ENCODE results near the gene SMARCC1.

SMARCC1 gene

DNA sequence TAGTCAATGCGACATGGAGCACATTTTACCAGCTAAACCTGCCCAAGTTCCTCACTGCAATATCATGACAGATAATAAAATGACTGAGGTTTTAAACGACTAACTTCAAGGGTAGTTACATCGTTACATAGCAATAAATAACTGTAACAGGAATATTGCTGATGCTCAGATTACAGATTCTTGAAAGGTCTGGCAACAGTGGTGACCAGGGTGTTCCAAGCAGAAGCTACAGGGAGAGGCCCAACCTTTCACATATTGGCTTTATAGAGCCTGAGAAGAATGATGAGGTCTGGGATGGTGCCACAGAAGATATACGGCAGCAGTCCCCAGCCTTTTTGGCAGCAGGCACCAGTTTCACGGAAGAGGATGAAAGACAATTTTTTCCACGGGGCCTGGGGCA lies 151.9 kb downstream of the SMARCC1 start:
- DNase-seq = no peak

DNA sequence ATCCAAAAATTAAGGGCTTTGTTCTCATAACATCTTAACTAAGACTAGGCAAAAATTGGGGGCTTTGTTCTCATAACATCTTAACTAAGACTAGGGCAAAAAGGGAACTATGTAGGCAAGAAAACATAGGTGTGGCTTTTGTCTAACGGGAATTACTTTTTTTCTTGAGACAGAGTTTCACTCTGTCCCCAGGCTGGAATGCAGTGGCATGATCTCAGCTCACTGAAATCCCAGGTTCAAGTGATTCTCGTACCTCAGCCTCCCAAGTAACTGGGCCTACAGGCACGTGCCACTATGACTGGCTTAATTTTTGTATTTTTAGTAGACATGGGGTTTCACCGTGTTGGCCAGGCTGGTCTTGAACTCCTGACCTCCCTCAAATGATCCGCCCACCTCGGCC lies 153.3 kb downstream of the SMARCC1 start:
- no peak for DNase-seq

DNA sequence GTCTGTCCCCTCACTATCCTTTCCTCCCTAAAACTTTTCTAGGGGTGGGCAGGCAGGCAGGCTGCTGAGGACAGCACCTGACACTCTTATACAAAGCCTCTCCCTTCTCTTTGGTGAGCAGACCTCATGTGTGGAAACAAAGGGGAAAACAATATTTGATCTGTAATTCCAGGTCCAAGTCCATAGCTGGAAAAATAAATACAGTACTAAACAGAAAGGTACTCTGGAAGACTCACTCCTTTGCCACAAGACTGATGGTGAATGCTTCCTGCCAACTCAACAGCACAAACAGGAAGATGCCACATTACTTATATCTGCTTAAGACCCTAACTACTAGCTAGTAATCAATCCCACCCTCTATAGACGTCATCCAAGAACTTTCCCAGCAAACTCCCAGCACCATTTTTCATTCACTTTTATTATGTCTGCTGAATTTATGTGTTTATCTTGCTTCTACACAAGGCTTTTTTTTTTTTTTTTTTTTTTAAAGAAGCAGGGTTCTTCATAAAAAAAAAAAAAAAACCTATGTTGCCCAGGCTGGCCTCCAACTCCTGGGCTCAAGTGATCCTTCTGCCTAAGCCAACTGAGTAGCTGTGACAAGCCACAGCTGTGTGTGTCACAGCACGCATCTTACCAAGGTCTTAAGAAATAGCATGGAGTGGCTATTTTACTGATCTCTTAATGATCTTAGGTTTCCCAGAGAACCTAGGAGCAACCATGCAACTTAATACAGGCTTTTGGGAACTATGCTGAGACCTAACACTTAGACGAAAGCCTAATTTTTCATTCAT lies 158.8 kb downstream of the SMARCC1 start:
- DNase-seq = no peak

DNA sequence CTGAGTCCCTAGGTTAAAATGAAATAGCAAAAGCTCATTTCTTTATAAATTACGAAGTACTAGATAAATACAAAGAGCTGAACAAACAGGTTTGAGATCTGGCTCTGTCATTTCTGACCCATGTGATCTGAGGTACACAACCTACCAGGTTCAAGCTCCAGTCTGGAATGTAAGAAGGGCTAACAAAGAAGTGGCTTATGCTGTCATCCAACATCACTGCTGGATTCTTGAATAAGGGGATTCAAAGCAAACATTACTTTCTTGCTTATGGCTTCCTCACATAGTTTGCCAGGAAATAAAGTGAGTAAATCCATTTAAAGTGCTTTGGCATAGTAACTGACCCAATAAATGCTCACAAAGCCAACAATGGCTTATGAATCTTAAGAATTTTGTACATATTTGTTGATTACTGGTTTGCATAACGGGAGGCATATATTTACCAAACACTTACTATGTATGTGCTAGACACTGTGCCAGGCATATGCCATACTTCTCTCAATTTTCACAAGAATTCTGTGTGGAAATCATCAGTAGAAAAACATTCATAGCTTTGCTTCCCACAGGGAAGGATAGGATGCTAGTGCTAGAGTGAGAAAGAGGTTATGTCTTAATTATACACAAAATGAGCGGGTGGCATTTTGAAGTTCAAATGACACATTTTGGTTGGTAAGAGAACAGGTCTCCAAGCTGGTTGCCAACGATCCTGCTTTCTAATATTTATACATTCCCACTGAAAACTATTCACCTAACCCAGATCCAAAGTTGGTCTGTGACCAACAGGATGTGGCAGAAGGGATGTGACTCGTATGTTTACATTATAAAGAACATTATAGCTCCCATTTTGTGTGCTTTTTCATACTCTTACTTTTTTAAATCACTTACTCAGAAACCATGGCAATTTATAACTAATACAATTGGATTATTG lies 164.3 kb downstream of the SMARCC1 start:
- no peak for DNase-seq

DNA sequence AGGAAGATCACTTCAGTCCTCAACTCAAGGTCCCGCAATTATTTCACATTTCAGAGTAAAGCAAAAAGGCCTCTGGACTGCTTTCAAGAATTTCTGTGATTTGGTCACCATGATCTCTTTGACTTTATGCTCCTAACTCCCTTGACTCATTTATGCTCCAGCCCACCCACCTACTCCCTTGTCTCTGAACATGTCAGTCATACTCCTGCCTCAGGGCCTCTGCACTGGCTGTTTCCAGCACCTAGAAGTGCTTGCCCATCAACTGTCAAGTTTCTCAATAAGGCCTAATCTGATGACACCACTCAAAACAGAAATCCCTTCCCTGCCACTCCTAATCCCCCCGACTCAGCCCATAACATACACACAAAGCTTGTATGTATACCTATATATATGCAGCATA lies 166.9 kb downstream of the SMARCC1 start:
- no peak for DNase-seq

DNA sequence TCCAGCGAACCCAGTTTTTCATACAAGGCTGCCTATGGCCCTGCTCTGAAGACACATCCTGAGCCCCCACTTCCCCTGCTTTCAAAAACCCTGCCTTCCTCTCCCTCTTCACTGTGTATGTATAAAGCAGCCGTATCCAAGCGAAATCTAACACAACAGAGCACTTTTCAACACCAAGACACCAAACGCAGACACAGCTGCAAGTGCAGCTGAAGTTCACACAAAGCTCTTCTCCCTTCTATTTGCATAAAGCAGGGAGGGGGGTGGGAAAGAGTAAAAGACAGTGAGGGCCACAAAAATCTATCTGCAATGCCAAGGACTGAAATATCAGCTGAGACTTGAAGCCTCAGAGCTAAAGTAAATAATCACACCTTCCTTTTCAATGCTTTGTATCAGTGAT lies 168.0 kb downstream of the SMARCC1 start:
- DNase-seq = no peak

DNA sequence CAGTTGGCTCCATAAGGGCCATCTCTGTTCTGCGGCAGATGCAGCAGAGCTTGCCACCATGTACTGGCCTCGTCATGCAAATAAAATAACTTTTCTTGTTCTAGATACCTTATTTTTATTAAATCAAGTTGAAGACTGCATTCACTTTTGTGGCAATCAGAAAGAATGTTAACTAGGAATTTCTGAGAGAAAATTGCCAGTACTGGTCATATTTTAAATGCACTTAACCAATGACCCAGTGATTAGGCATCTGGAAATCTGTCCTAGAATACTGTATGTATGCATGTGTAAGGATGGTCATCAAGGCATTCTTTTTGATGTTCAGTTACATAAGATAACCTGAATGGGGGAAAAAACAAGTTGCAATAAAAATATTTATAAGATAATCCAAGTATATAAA lies 168.8 kb downstream of the SMARCC1 start:
- DNase-seq = no peak

DNA sequence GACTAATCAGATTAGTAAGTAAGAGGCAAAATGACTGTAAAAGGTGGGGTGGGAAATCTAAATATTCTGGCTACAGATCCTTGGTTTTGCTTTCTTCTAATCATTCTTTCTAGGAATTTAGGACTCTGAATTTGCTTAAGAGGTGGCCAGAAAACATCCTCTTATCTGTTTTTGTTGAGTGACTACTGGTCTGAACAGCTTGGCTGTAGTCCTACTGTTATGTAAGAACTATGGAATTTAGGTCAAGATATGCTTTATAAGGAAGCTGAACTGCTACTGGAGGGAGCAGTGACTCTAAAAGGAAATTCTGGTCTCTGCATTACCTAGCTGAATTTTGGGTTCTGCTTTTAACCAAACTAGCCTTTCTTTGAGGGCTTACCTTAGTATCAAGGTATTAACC lies 169.5 kb downstream of the SMARCC1 start:
- peak; percentile 19 for DNase-seq

DNA sequence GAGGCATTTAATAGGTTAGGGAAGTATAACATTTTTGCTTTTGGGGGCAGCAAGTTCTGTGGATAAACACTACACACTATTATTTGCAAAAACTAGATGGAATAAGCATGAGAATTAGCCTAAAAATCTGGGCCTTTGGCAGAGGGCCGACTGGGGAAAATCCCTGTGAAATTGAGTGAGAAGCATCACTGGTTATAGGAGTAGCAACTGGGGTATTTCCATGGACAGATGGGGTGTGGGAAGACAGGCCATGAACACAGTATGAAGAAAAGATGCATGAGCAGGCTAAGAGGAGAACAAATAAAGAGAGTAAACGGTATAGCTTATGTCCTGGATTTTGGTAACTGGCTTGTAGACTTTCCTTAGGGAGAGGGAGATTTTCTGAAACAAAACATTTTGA lies 170.1 kb downstream of the SMARCC1 start:
- no peak for DNase-seq

DNA sequence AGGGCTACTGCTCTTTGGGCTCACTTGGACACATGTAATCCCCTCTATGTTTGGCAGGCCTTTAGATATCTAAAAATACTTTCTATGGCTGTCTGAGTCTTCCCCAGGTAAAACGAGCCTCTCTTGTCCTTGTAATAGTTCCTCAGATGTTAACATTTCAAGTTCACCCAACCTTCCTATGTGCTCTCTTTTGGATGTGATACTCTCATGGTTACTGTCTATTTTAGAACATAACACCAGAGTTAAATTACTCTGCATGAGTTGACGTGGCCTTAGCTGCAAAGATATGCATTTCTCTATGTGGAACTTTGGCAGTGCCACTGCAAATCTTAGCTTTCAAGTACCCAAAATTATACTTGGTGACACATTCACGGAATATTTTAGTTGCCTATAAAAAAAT lies 171.1 kb downstream of the SMARCC1 start:
- DNase-seq = no peak

DNA sequence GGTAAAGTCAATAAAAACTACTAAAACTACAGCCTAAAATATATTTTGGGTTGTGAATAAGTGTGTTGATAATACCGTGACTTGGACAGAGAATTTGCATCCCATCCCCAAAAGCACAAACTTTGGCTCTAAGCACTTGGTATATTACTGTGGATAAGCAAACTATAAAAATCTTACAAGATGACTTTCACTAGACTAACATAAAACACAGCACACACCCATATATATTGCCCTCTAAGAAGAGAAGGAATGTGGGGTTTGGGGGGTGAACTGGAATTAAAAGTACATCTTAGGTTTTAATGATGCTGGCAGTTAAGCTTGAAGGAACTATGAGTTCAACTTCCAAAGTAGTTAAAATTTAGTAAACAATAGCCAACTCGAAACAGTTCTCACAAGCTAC lies 174.4 kb downstream of the SMARCC1 start:
- no peak for DNase-seq

DNA sequence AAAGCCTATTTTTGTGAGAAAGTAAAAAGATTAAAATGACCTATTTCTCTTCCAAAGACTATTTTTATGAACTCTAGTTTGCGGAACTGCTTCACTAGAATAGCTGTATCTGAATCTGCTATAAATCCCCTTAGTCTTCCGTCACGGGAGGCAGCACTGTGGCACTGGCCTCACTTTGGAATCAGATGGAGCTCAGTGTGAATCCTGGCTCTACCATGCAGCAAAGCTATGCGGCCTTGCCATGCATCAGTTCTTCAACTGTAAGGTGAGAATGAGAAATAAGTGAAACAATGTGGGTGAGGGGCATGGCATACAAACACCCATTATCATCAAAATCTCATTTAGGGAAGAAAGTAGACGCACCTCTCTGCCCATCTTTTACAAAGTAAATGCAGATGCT lies 175.5 kb downstream of the SMARCC1 start:
- no peak for DNase-seq

DNA sequence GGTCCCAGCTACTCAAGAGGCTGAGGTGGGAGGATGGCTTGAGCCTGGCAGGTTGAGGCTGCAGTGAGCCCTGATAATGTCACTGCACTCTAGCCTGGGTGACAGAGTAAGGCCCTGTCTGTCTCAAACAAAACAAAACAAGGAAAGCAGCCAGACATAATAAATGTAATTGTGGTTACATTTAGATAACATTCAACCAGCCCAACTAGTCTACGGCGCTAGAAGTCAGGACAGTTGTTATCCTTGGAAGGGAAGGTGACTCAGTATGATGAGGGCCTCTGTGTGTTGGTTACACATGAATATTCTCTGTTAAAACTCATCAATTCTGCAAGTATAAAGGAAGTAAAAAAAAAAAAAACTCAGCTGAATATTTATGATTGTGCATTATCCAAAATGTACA lies 176.0 kb downstream of the SMARCC1 start:
- no peak for DNase-seq

DNA sequence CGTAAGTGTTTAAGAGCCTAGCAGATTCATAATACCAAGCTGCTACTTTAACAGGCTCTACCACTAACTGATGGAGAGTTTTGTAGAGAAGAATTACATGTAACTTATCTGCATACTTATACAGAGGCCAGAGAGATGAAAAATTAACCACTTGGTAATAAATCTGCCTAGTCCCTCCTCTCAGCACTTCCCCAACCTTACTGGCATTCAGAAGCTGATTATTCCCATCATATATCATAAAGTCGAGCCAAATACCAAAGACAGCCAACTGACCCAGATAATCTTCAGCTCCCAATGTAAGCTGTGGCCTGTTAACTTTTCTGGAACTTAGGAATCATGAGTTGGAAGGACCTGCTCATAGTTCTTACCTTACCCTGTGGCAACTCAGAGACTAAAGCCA lies 177.5 kb downstream of the SMARCC1 start:
- no peak for DNase-seq

DNA sequence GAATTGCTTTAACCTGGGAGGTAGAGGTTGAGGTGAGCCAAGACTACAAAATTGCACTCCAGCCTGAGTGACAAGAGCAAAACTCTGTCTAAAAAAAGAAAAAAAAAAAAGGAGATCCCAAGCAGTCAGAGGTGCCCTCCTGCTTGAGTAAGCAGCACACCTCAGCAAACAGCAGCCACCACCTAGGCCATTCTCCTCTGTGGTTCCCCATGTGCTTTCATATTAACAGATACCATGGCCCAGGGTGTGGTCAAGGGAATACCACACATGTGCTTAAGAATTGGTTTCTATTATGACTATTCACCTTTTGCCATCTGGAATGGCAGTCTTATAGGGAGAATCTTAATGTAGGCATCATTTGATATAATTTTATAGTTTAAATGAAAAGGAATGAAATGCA lies 178.4 kb downstream of the SMARCC1 start:
- DNase-seq = no peak

DNA sequence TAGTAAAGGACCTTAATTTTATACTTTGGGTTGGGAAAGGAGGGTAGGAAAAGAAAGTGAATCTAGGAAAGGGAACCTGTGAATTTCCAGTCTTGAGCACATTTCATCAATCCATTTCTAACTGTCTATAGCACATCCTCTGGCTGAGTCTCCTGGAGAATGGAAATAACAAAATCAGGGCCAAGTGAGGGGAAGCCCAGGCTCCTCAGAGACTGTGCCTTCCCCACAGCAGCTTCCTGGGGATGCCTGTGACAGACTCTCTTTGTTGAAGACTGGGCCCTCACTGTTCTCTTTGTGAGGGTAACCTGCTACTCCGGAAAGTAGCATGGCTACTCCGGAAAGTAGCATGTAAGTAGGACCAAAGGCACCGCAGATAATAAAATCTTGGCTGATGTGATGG lies 180.4 kb downstream of the SMARCC1 start:
- no peak for DNase-seq

DNA sequence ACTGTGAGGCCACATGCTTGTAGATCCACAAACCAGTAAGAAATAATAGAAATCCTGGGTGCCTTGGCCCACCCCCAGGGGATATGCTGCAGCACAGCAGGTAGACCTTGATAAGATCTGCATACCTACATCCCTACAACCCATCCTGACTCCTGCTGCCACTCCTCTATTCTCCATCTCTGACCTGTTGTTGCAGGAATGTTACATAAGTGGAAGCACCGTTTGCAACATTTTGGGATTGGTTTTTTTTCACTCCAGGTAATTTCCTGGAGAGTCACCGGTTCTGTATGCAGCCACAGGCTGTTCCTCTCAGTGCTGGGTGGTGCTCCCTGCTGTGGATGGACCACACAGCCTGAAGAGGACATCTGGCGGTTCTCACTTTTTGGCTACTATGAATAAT lies 186.9 kb downstream of the SMARCC1 start:
- no peak for DNase-seq

DNA sequence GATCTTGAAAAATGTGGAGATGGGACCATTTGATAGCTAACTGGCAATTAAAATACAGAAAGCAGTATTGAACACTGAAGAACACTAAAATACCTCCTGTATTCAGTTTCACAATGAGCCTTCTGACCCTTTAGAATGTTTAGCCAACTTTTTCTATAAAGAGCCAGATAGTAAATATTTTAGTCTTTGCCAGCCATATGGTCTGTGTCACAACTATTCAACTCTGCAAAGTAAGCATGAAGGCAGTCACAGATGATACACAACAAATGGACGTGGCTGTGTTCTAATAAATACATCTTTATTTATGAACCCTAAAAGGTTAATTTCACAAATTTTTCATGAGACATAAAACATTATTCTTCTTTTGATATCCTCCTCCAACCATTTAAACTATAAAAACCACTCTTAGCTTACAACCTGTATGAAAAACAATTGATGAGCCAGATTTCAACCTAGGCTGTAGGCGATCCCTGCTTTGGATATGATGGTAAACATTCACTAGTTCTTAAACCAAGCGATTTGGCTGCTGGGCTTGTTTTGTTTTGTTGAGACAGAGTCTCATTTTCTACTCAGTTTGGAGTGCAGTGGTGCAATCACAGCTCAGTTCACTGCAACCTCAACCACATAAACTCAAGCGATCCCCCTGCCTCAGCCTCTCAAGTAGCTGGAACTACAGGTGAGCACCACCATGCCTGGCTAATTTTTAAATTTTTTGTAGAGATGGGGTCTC lies 189.5 kb downstream of the SMARCC1 start:
- DNase-seq = no peak

DNA sequence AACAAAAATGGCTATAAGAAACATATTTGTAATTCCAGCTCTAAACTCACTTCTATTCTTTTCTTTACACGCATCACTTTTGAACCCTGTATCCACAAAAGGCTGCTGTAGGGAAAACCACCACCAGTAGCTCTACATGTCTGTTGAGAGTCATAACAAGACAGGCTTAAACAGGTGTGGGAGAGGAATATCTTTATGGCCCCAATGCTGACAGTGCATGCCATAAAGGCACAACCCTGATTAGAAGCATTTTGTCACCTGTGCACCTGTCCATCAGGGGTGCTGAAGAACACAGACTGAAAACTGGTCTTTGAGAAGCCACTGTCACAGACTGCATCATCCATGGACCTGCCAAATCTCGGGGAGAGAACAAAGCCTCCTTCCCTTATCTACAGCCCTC lies 191.5 kb downstream of the SMARCC1 start:
- DNase-seq = no peak

DNA sequence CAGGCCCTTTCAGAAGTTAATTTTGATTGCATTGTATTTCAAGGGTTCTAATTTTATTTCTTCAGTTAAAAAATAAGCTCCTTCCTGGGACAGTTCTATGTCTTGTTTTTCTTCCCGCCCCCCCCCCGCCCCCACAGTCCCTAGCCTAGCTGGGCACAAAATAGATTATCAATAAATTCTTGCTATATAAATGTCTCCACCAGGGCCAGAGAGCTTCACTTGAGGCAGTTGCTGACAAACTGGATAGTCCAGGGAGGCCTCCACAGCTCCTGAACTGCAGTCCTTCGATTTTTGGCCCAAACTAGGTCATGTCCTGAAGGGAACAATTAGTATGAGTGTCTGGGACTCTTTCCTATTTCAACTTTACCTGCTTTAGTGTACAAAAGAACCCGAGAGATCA lies 193.1 kb downstream of the SMARCC1 start:
- DNase-seq = no peak

DNA sequence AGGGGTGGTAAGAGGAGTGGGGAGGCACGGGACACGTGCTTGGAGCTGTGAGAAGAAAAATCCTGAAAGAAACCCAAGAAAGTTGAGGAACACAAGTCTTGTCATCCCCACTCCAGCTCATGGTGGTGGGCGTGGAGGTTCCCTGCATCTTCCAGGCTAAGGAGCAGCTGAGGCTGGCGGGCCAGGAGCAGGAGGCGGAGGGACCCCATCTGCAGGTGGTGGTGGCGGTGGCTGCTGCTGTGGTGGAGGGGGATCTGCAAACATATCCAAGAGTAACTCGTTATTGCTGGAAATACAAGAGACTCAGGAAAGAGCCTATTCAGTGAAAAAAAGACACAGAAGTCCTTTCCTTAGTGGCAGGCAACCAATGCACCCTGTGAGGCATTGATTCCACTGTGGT lies 193.6 kb downstream of the SMARCC1 start:
- no peak for DNase-seq

DNA sequence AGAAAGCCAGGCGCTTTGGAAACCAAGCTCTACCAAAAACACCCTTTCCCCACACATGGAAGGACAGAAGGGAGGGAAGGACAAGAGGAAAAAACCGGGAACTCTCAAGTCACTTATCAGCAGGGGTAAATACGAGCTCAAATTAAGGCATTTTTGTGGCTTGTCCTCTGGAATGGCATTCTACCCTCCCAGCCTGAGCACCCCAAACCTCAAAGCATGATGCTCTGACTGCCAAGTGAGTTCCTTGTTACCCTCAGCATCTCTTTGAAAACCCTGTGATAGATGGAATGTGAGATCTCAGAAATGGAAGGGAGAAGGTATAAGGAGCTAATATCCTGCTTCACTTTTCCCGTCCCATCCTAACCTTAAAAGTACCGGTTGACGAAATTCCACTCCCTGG lies 194.9 kb downstream of the SMARCC1 start:
- DNase-seq = no peak

DNA sequence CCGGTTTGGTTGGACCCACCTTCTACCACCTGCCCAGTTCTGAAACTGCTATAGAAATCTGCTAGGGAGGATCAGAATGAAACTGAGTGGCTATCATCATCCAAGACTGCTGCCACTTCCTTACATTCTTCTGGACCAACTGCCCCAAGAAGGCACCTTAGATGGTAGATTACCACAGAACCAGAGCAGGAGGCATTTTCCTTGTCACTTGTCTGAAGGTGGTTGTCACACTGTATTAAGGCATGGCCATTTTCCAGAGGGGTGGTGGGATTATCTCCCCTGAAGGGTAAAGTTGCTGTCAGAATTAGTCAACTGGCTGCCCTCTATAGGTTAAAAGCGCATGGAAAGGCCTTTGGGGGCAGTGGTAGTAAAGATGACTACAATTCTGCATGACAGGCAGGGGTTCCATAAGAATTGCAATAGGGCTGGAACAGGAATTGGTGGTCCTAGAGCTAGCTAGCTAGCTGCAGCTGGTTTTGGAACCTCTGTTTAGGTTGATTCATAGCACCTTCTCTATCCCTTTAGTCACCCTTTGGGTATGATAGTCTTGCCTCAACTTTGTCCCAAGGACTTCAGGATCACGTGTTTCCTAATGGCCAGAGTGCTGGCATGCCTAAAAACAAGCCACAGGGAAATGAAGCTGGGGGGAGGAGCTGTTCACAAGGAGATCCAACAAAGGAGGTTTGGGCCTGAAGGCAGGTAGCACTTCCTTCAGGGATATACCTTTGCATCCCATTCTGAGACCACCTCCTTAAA lies 198.2 kb downstream of the SMARCC1 start:
- no peak for DNase-seq
